ENCODE measurements around the gene NOS3. TPM values are rescaled to one million over a fixed set of nuclear protein-coding genes. Genes with fewer than 3 reads are reported as not detected.

NOS3 gene
- total RNA-seq, 2 experiments from 2014 or later, result 27.7 to 30.2 TPM

DNA sequence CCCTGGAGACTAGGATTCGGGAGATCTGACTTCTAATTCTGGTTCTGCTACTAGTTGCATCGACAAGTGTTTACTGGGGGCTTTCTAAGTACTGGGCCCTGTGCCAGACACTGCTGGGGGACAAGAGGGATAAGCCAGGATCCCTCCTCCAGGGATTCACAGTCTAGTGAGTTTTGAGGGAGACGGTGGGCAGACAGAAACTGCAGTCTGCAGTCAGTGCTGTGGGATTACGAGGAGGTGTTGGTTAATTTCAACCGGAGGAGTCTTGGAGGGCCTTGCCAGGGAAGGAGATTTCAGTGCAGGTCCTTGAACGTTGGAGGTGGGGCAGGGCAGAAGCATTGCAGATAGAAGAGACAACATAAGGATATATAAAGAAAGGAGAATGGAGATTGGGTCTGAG is 9.2 kb upstream of the NOS3 start:
- H3K27me3 Mint-ChIP-seq, result peaks cover 69% of the 10 kb centered on the region
- ChIA-PET CTCF (interaction anchor here (1.4 kb wide), 1 partner anchor 18 kb away, joined by 4 read pairs; no protein-coding TSS in a partner anchor), POLR2A (no interaction called here)
- H3K36me3 Mint-ChIP-seq (ENCODE audit: low read depth), result peaks cover 2% of the 10 kb centered on the region
- peaks cover 17% of the 10 kb centered on the region for H3K4me1 Mint-ChIP-seq
- no peaks in the 10 kb centered on the region for H3K9me3 Mint-ChIP-seq
- no peak overlapping the region for H3K27ac Mint-ChIP-seq
- no peak for DNase-seq
- H3K4me3 Mint-ChIP-seq, result no peak overlapping the region

DNA sequence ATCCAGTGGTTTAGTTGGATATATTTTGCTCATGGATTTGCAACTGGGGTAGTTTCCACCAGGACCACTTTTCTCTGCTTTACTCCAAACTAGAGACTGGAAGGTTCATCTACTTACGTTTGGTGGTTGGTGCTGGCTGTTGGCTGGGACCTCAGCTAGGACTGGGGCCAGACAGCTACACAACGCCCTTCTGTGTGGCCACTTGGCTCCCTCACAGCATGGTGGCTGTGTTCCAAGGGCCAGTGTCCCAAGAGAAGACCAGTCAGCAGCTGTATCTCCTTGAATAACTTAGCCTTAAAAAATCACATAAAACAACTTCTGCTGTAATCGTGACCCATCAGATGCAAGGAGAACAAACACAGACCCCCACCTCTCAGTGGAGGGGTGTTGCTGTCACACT is 8.5 kb upstream of the NOS3 start:
- DNase-seq, result no peak
- Mint-ChIP-seq H3K36me3 (ENCODE audit: low read depth) (no peaks in the 10 kb centered on the region), H3K4me3 (no peak overlapping the region), H3K9me3 (no peaks in the 10 kb centered on the region), H3K4me1 (peaks cover 11% of the 10 kb centered on the region), H3K27ac (no peak overlapping the region), H3K27me3 (peaks cover 62% of the 10 kb centered on the region)
- CTCF ChIA-PET, result interaction anchor here (1.4 kb wide), 1 partner anchor 19 kb away, joined by 4 read pairs; no protein-coding TSS in a partner anchor
- POLR2A ChIA-PET, result no interaction called here

- DNase-seq, result peak; percentile 49
- ChIA-PET CTCF (interaction anchor here (0.8 to 3.7 kb wide), 15 partner anchors 9 to 200 kb away, joined by 3 to 31 read pairs (median 8); no protein-coding TSS in a partner anchor), POLR2A (interaction anchor here (0.9 to 1.3 kb wide), 3 partner anchors 9 to 34 kb away, joined by 3 to 4 read pairs (median 4); no protein-coding TSS in a partner anchor)
- H3K27me3 Mint-ChIP-seq, result peaks cover 58% of the 10 kb centered on the region
- no peak overlapping the region for H3K27ac Mint-ChIP-seq
- H3K9me3 Mint-ChIP-seq, result no peaks in the 10 kb centered on the region
- no peak overlapping the region for H3K4me3 Mint-ChIP-seq
- peaks cover 19% of the 10 kb centered on the region for H3K4me1 Mint-ChIP-seq
- no peaks in the 10 kb centered on the region for H3K36me3 Mint-ChIP-seq (ENCODE audit: low read depth)
Observed at GRCh38 chr7:150983893-150984368, 6.9 kb upstream of the NOS3 start.

DNA sequence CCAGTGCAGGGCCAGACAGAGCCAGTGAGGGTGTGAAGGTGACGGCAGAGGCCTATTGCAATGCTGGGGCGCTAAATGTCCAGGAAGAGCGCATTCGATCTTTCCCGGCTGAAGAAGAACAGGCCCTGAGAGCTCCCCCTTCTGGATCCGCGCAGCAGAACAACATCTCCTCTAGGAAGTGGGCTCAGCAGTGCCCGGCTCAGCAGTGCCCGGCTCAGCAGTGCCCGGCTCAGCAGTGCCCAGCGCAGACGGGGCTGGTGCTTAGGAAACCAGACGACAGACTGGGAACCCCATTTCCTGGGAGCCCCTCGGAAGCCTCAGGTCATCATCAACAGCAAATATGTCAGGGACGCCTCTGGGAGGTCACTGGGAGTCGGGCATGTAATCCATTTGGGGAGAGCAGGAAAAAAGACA is 4.7 kb upstream of the NOS3 start:
- H3K4me1 Mint-ChIP-seq, result peaks cover 31% of the 10 kb centered on the region
- no peak overlapping the region for H3K4me3 Mint-ChIP-seq
- peak; percentile 65 for DNase-seq
- POLR2A ChIA-PET, result interaction anchor here (0.6 to 0.9 kb wide), 2 partner anchors 23 to 25 kb away, joined by 3 read pairs; no protein-coding TSS in a partner anchor
- peaks cover 13% of the 10 kb centered on the region for H3K9me3 Mint-ChIP-seq
- peaks cover 49% of the 10 kb centered on the region for H3K27me3 Mint-ChIP-seq
- peaks cover 12% of the 10 kb centered on the region for H3K36me3 Mint-ChIP-seq (ENCODE audit: low read depth)
- CTCF ChIA-PET, result interaction anchor here (0.8 to 3.7 kb wide), 22 partner anchors 8 to 207 kb away, joined by 3 to 31 read pairs (median 5); partner anchors contain the start of gene ABCB8
- H3K27ac Mint-ChIP-seq, result no peak overlapping the region

- no peak overlapping the region for H3K27ac Mint-ChIP-seq
- H3K9me3 Mint-ChIP-seq, result peaks cover 17% of the 10 kb centered on the region
- peaks cover 15% of the 10 kb centered on the region for H3K36me3 Mint-ChIP-seq (ENCODE audit: low read depth)
- peaks cover 31% of the 10 kb centered on the region for H3K4me1 Mint-ChIP-seq
- DNase-seq, result no peak
- ChIA-PET CTCF (interaction anchor here (0.7 to 3.7 kb wide), 19 partner anchors 8 to 109 kb away, joined by 3 to 29 read pairs (median 5); partner anchors contain the start of gene ABCB8), POLR2A (no interaction called here)
- no peak overlapping the region for H3K4me3 Mint-ChIP-seq
- H3K27me3 Mint-ChIP-seq, result peaks cover 45% of the 10 kb centered on the region
Observed at GRCh38 chr7:150986556-150986955, 4.3 kb upstream of the NOS3 start.

GRCh38 chr7:150988230-150989226 is 2.3 kb upstream of the NOS3 start:
- Mint-ChIP-seq H3K4me1 (peaks cover 36% of the 10 kb centered on the region), H3K27ac (peak overlapping the region; percentile 10), H3K27me3 (peaks cover 27% of the 10 kb centered on the region), H3K36me3 (ENCODE audit: low read depth) (peaks cover 15% of the 10 kb centered on the region), H3K4me3 (peak overlapping the region; percentile 15), H3K9me3 (peaks cover 17% of the 10 kb centered on the region)
- ChIA-PET CTCF (interaction anchor here (0.7 to 2.3 kb wide), 8 partner anchors 19 to 90 kb away, joined by 3 to 13 read pairs (median 10); no protein-coding TSS in a partner anchor), POLR2A (interaction anchor here (1.4 kb wide), 1 partner anchor 22 kb away, joined by 6 read pairs; no protein-coding TSS in a partner anchor)
- peak; percentile 74 for DNase-seq

DNA sequence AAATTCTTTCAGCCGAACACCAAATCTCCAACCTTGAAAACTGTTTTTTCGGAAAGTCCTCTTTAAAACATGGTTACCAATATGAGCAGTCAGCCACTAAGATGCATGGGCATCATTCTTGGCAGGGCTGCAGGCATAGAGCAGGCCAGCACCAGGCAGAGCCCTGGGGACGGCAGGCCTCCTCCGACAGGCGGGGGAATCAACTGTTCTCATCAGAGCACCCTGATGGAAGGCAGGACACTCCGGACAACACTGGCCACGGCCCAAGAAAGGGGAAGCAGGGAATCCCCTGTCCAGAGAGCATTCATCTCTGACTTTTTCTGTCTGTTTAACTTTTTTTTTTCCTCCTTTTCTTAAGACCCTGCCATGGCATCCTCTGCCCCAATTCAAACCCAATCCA is 1.4 kb upstream of the NOS3 start:
- peaks cover 44% of the 10 kb centered on the region for H3K4me1 Mint-ChIP-seq
- CTCF ChIA-PET, result interaction anchor here (0.7 to 2.3 kb wide), 11 partner anchors 17 to 91 kb away, joined by 3 to 13 read pairs (median 9); partner anchors contain the start of gene ABCB8
- H3K27me3 Mint-ChIP-seq, result peaks cover 23% of the 10 kb centered on the region
- peaks cover 17% of the 10 kb centered on the region for H3K9me3 Mint-ChIP-seq
- peaks cover 15% of the 10 kb centered on the region for H3K36me3 Mint-ChIP-seq (ENCODE audit: low read depth)
- no peak overlapping the region for H3K4me3 Mint-ChIP-seq
- DNase-seq, result no peak
- POLR2A ChIA-PET, result interaction anchor here (1.4 to 1.6 kb wide), 2 partner anchors 21 to 22 kb away, joined by 4 to 6 read pairs; no protein-coding TSS in a partner anchor
- H3K27ac Mint-ChIP-seq, result no peak overlapping the region

GRCh38 chr7:150992051-150992640 is 1.3 kb downstream of the NOS3 start:
- H3K9me3 Mint-ChIP-seq, result peaks cover 17% of the 10 kb centered on the region
- H3K27me3 Mint-ChIP-seq, result peaks cover 15% of the 10 kb centered on the region
- peaks cover 48% of the 10 kb centered on the region for H3K4me1 Mint-ChIP-seq
- peaks cover 15% of the 10 kb centered on the region for H3K36me3 Mint-ChIP-seq (ENCODE audit: low read depth)
- DNase-seq, result no peak
- H3K27ac Mint-ChIP-seq, result no peak overlapping the region
- no peak overlapping the region for H3K4me3 Mint-ChIP-seq
- ChIA-PET CTCF (interaction anchor here (0.9 to 1.8 kb wide), 6 partner anchors 16 to 41 kb away, joined by 3 to 7 read pairs (median 4); partner anchors contain the start of gene ABCB8), POLR2A (interaction anchor here (3.4 to 4.1 kb wide), 2 partner anchors 16 to 19 kb away, joined by 22 to 31 read pairs; no protein-coding TSS in a partner anchor)

DNA sequence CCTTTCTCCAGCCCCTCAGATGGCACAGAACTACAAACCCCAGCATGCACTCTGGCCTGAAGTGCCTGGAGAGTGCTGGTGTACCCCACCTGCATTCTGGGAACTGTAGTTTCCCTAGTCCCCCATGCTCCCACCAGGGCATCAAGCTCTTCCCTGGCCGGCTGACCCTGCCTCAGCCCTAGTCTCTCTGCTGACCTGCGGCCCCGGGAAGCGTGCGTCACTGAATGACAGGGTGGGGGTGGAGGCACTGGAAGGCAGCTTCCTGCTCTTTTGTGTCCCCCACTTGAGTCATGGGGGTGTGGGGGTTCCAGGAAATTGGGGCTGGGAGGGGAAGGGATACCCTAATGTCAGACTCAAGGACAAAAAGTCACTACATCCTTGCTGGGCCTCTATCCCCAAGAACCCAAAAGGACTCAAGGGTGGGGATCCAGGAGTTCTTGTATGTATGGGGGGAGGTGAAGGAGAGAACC is 2.1 kb downstream of the NOS3 start:
- Mint-ChIP-seq H3K27ac (no peak overlapping the region), H3K36me3 (ENCODE audit: low read depth) (peaks cover 15% of the 10 kb centered on the region), H3K4me3 (no peak overlapping the region), H3K9me3 (peaks cover 17% of the 10 kb centered on the region), H3K27me3 (peaks cover 13% of the 10 kb centered on the region), H3K4me1 (peaks cover 50% of the 10 kb centered on the region)
- DNase-seq, result peak; percentile 37
- ChIA-PET POLR2A (interaction anchor here (3.4 to 4.1 kb wide), 2 partner anchors 15 to 18 kb away, joined by 22 to 31 read pairs; no protein-coding TSS in a partner anchor), CTCF (interaction anchor here (1.0 to 1.8 kb wide), 4 partner anchors 16 to 36 kb away, joined by 3 to 7 read pairs (median 4); partner anchors contain the start of gene ABCB8)

DNA sequence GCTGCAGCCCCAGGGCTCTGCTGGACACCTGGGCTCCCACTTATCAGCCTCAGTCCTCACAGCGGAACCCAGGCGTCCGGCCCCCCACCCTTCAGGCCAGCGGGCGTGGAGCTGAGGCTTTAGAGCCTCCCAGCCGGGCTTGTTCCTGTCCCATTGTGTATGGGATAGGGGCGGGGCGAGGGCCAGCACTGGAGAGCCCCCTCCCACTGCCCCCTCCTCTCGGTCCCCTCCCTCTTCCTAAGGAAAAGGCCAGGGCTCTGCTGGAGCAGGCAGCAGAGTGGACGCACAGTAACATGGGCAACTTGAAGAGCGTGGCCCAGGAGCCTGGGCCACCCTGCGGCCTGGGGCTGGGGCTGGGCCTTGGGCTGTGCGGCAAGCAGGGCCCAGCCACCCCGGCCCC is 2.7 kb downstream of the NOS3 start:
- Mint-ChIP-seq H3K27me3 (peaks cover 12% of the 10 kb centered on the region), H3K9me3 (peaks cover 17% of the 10 kb centered on the region), H3K4me1 (peaks cover 49% of the 10 kb centered on the region), H3K27ac (no peak overlapping the region), H3K36me3 (ENCODE audit: low read depth) (peaks cover 15% of the 10 kb centered on the region), H3K4me3 (no peak overlapping the region)
- DNase-seq, result no peak
- POLR2A ChIA-PET, result interaction anchor here (3.4 to 4.1 kb wide), 2 partner anchors 14 to 18 kb away, joined by 22 to 31 read pairs; no protein-coding TSS in a partner anchor
- CTCF ChIA-PET, result interaction anchor here (1.2 to 2.2 kb wide), 7 partner anchors 9 to 32 kb away, joined by 4 to 22 read pairs (median 5); no protein-coding TSS in a partner anchor

DNA sequence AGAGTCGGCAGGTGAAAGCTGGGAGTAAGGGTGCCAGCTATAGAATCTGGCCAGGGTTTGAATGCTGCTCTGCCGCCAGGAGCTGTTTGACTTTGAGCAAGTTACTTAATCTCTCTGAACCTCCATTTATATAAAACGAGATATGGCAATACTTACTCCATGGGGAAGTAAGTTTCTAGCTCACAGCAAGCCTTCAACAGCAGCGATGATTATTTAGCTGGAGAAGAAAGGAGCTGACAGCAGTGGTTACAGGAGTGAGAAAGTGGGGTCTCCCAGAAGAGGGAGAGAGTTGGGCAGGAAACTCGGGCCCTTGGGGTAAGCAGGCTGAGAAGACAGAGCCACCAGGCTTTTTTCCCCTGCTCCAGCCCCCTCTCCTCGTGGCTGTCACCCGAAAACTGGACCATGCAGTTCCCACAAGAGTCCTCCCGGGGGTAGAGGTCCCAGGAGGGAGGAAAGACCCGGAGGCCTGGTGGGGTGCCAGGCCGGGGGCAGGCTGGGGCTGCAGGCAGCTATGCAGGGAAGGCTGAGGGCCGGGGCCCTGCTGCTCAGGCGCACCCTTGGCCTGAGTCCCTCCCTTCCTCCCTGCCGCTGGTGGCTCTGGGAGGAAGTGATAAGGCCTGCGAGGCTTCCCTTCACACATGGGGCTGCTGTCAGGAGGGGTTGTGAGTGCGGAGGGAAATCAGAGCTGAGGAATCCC is 3.5 kb downstream of the NOS3 start:
- Mint-ChIP-seq H3K4me1 (peaks cover 43% of the 10 kb centered on the region), H3K4me3 (no peak overlapping the region), H3K27me3 (peaks cover 10% of the 10 kb centered on the region), H3K9me3 (peaks cover 17% of the 10 kb centered on the region), H3K36me3 (ENCODE audit: low read depth) (peaks cover 15% of the 10 kb centered on the region), H3K27ac (peak overlapping the region; percentile 61)
- ChIA-PET POLR2A (interaction anchor here (0.8 to 4.1 kb wide), 5 partner anchors 14 to 545 kb away, joined by 3 to 31 read pairs (median 5); no protein-coding TSS in a partner anchor), CTCF (interaction anchor here (0.6 to 2.2 kb wide), 9 partner anchors 9 to 228 kb away, joined by 4 to 22 read pairs (median 5); partner anchors contain the start of gene ABCB8)
- DNase-seq, result peak; percentile 54

Data from activated CD4-positive, alpha-beta memory T cell treated with anti-CD3 and anti-CD28 coated beads, Interleukin-2, amount 10 ng/mL, durations not matched to agents 7 days and 5 days (primary cell).